ENCODE results near the gene TRAF1.

DNA sequence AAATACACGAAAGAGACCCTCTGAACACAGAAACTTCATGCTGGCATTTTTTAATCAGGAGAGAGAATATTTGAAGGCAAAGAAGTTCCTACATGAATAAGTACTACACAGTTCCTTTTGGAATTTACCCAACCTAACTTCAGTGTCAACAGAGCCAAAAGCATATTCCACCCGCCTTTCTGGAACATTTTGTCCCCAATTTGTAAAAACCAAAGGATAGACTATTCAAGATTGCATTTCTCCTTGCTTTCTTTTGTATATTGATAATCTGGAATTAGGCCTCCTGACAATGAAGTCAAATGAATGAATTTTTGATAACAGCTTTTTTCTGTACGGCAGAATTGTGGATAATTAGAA is 39.4 kb upstream of the TRAF1 start:
- TF ChIP-seq, protein P1, sequence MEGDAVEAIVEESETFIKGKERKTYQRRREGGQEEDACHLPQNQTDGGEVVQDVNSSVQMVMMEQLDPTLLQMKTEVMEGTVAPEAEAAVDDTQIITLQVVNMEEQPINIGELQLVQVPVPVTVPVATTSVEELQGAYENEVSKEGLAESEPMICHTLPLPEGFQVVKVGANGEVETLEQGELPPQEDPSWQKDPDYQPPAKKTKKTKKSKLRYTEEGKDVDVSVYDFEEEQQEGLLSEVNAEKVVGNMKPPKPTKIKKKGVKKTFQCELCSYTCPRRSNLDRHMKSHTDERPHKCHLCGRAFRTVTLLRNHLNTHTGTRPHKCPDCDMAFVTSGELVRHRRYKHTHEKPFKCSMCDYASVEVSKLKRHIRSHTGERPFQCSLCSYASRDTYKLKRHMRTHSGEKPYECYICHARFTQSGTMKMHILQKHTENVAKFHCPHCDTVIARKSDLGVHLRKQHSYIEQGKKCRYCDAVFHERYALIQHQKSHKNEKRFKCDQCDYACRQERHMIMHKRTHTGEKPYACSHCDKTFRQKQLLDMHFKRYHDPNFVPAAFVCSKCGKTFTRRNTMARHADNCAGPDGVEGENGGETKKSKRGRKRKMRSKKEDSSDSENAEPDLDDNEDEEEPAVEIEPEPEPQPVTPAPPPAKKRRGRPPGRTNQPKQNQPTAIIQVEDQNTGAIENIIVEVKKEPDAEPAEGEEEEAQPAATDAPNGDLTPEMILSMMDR (IDR thresholded peaks at IDR 0.05) = no peak
- TF ChIP-seq POLR2AphosphoS5 (IDR thresholded peaks at IDR 0.05) (peak in 1 of 3 donors; percentile 36), POLR2A (IDR thresholded peaks at IDR 0.05) (no peak)

Measured in breast epithelium (tissue), 3 donors.